GM18502 (cell line): ENCODE data around the gene JRKL.

Source experiments
- ATAC-seq: cut with Tn5 transposase; IDR thresholded peaks from one replicate; pipeline ENCODE4 v1.9.1; 2021; ENCODE audit warnings: mild to moderate bottlenecking; ENCODE audit not compliant: unreplicated experiment, poor library complexity

Gene JRKL

DNA sequence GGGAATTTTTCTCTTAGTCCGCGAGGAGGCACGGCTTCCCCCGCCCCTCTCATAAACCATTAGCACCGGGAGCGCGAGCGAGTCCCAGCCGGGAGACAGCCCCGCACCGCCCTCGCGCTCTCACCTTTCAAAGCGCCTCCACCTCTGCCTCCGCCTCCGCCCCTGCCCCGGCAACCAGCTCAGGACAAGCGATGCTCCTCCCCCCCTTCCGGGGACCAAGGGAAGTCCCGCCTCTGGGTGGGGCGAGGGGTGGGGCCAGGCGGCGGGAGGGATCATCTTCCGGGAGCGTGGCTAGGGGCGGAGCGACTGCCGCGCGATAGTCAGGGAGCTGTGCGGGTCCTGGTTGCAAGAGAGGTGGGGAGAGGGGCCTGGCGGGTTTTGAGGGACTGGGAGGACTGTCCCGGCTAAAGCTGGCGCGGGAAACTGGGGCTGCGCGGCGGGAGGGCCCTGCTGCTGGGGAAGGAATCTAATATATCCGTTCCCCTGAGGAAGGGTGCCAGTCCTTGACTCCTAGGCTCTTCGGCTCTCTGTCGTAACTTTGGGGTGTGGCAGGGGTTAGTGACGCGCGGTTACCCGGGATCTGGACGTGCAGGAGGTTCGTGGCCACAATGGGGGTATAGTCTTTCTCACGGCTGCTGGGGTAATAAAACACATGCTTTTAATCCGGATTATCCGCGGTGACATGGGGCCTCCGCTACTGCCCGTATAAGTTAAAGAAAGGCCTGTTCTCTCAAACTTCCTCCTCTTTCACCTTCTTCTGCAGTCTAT, at the start of gene JRKL, which contains the start of gene CCDC82:
Gene JRKL, plus strand, starts transcription at position 294 of the 768 bp plus-strand sequence. CDS start 637 bp downstream, outside the sequence.
Gene CCDC82, minus strand, starts transcription at position 193 of the 768 bp plus-strand sequence. CDS start 5,165 bp downstream, outside the sequence.
- peak; percentile 93 for ATAC-seq

DNA sequence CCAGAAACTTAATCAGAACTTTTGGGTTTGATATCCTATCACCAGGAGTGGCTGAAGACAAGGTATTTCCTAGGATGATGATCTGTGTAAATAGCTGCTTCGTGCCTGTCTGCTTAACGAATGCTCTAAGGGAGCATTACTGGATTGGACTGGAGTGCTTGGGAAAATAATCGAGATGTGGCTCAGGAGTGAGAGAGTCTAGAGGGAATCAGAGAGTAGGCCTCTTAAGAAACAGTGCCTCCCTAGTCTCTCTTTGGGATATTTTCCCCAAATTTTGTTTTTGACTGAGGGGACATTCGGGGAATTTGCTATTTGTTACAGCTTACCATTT, 49.3 kb upstream of the JRKL start:
- no peak for ATAC-seq

DNA sequence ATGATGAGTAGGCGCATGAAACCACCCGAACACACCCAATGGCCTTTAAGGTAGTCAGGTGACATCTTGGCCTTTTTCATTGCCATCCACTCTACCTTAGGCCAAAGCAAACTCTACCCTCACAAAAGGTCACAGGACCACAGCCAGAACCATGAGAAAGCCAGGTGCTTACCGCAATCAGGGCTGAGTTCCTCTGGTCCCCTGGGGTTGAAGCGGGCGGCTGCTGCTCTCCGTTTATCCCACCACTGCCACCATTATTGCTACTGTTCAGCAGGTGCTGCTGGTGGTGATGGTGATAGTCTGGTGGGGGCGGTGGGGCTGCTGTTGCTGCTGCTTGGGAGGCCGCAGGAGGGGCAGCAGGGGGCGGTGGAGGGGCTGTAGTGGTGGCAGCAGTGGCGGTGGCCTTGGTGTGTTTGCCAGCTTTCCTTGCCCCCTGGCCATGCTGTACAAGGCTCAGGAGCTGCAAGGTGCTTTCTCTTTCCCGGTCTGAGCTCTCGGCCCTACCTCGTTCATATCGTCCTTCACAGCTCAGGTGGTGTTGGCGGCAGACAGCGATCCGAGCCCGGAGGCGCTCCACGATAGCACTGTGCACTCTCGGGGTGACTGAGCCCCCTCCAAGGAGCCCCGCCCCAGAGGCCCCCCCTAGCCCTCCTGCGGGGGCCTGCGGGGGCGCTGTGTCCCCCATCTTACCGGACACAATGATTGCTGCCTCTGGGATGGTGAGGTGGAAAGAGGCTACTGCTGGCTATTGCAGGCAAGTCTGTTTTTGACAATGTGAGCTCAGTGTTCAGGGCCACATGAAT, 48.4 kb upstream of the JRKL start:
- ATAC-seq: peak; percentile 29

DNA sequence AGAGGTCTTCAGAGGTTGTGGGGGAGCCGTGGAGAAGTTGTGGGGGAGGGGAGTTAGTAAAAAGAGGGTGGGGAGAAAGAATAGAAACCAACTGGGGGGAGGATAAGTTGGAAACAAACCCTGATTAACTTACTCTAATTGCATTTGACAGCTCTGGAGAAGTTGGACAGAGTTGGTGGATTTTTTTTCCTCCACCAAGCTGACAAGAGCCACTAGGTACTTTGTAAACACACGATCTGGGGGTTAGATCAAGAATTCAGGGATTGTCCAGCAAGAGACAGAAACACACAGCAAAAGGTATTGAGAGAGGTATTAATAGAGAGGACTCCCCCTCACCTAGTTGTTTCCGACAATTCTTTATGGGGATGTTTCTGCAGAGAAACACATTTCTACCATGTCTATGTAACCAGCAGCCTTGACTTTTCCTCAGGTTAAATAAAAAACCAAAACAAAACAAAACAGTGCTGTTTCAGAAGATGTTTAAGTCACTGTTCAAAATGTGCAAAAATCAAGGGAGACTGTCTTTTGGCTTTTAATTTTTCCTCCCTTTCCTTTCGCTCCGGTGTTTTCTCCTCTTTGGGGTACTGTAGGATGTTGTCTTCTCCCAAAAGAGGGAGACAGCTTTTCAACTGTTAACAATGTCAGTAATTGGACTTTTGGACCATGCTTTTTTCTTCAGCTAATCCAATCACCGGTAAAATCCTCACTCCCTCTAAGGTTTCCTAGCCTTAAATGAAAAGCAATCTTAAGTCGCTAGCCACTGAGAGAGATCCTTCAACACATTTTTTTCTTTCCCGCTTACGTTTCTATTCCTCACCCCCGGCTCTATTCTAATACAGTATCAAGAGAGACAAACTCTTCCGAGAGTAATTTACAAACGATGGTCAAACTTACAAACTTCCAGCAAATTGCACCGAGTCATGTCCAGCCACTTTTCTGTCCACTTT, 47.5 kb upstream of the JRKL start:
- ATAC-seq: no peak

- peak; percentile 82 for ATAC-seq
Measured at GRCh38 chr11:96342961-96343711, 46.7 kb upstream of the JRKL start, which contains the start of gene MAML2. TSS of gene MAML2 (minus strand) at chr11:96343195. CDS start at chr11:96341895, 1,300 bp downstream.

GRCh38 chr11:96356848-96357247, 33.0 kb upstream of the JRKL start:
- ATAC-seq: no peak

GRCh38 chr11:96357794-96358193, 32.0 kb upstream of the JRKL start:
- ATAC-seq: peak; percentile 85

DNA sequence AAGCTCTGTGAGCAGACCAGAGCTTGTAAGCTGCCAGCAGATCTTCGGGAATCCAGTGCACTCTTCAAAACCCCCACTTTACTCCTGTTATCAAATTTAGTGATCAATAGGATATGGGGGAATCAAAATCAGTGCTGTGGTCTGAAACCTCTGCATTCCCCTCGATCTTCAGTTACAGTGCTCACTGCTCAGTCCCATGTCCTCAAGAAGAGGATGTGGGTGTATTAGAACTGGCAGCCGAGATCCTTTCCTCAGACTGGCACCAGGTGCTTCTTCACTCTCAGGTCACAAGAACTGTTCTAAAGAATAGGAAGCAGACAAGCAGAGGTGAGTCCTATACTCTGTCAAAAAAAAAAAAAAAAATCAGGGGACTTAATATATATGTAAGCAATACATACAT, 31.5 kb upstream of the JRKL start:
- ATAC-seq: no peak

GRCh38 chr11:96361778-96362177, 28.0 kb upstream of the JRKL start:
- ATAC-seq: no peak

DNA sequence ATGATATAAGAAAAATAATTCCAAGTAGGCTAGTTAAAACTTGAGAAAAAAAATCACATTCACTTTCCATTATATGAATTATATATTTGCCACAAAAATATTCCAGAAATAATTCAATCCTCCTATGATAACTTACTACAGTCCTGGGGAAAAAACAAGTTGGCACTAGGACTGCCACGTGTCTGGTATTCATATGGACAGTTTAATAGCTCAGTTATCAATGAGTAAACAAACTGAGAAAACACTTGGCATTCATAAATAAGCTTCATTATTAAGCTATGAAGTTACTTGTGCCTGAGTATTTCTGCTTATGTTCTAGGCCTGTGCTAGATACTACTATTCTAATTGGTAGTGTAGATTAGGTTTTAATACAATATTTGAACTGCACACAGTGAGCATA, 24.3 kb upstream of the JRKL start:
- no peak for ATAC-seq

DNA sequence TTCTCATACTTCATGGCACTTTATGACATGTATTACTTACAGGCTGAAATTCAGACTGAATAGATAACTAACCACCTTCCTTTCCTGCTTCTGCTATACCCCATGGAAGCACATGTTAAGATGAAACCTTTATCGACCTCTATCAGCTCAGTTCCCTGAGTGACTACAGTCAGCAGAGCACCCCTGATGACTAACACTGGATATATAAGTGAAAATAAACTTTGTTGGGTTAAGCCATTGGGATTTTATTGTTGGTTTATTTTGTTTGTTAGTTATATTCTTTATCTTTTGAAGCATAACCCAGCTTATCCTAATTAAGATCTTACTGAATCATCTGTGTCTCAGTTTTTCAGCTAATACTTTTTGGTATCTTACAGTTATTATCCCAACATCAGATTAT, 23.8 kb upstream of the JRKL start:
- ATAC-seq: no peak

GRCh38 chr11:96367342-96367741, 22.5 kb upstream of the JRKL start:
- ATAC-seq: no peak

DNA sequence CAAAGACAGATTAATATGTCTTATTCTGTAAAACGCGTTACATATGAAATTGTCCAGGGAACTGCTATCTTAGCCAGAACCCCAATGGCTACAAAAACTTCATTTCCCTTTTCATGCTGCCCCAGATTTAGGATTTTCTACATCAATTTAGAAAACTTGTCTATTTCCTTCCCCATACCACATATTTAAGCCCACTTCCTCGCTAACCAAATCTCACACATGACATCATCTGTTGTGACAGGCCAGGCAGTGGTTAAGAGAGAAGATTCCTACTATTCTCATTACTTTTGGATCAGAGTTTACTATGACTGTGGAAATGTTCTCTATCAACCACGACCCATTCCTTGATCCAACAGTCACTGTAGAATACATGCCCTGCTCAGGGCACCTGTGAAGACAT, 16.0 kb upstream of the JRKL start:
- ATAC-seq: no peak

GRCh38 chr11:96376796-96377195, 13.0 kb upstream of the JRKL start:
- no peak for ATAC-seq

DNA sequence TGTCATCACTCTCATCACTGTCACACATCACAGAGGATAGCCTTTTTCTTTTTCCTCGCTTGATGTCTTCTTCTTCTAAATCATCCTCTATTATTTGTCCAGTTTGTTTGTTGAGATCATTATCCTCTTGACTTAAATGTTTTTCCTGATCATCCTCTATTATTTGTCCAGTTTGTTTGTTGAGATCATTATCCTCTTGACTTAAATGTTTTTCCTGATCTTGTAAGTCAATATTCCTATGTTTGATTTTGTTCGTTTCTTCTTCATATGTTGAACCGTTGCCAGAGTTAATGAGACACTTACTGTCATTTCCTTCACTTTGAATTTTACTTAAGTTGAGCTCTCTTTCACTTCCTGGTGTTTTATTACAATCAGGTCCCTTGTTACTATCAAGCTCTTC, 5.7 kb upstream of the JRKL start:
- no peak for ATAC-seq

- ATAC-seq: no peak
Measured at GRCh38 chr11:96385187-96385586, 4.6 kb upstream of the JRKL start.

- ATAC-seq: peak; percentile 59
Measured at GRCh38 chr11:96388891-96389719, 708 bp upstream of the JRKL start.

- no peak for ATAC-seq
Measured at GRCh38 chr11:96390488-96390792, 627 bp downstream of the JRKL start.

DNA sequence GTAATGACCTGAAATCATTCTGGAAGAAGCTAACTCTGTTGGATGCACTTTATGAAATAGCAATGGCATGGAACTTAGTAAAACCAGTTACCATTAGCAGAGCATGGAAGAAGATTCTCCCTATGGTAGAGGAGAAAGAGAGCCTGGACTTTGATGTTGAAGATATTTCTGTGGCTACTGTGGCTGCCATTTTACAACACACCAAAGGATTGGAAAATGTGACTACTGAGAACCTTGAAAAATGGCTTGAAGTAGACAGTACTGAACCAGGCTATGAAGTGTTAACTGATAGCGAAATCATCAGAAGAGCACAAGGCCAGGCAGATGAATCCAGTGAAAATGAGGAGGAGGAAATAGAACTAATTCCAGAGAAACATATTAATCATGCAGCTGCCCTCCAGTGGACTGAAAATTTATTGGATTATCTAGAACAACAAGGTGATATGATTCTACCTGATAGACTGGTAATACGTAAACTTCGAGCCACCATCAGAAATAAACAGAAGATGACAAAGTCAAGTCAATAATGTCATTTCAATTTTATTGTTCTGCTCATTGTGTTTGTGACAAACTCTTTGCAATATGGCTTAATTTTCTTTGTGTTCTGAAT, 2.0 kb downstream of the JRKL start:
- ATAC-seq: no peak
